Spinal cord (tissue), 4 donors: Measurements from ENCODE around the gene ARHGEF25. TPM values are rescaled to one million over a fixed set of nuclear protein-coding genes. Genes with fewer than 3 reads are reported as not detected.

ENCODE experiments used
- polyA plus RNA-seq, 2 donors: library from polyadenylated mRNA; unstranded; fragments of 120-200 nt; gene quantifications; one replicate each; pipeline ENCODE4 v1.2.1, GENCODE V29; 2013; ENCODE audit not compliant: insufficient read length in 2 of 2
- total RNA-seq, 2 donors: library from RNA; depleted of rRNA in 1 of 2; stranded (reverse); fragments of 120-200 nt in 1 of 2; fragments of >200 nt in 1 of 2; gene quantifications; one replicate each; pipeline versions ENCODE4 v1.2.3 to v1.2.4, GENCODE V29; 2013 to 2014

ARHGEF25 gene
- total and polyA plus RNA-seq, 4 donors, result 27.2 to 61.9 (median 45.1) TPM

Other genes starting within 250 kb of the ARHGEF25 start
- 10 to 100 TPM; 42.7 to 46.4 TPM for gene R3HDM2, start 180.4 kb upstream of the ARHGEF25 start, total RNA-seq
- 10 to 100 TPM; 83.9 to 98.2 TPM for gene R3HDM2, start 180.4 kb upstream of the ARHGEF25 start, polyA plus RNA-seq
- gene INHBC, start 176.7 kb upstream of the ARHGEF25 start, total RNA-seq, result not detected
- under 1 TPM; 0.13 to 0.15 TPM for gene INHBC, start 176.7 kb upstream of the ARHGEF25 start, polyA plus RNA-seq
- not detected for gene INHBE, start 156.1 kb upstream of the ARHGEF25 start, total RNA-seq
- under 1 TPM; 0.23 to 0.51 TPM for gene INHBE, start 156.1 kb upstream of the ARHGEF25 start, polyA plus RNA-seq
- gene GLI1, start 151.7 kb upstream of the ARHGEF25 start, total RNA-seq, result 1 to 10 TPM; 2.6 to 5.4 TPM
- gene GLI1, start 151.7 kb upstream of the ARHGEF25 start, polyA plus RNA-seq, result 1 to 10 TPM; 8.5 to 9.2 TPM
- 1 to 10 TPM; 4.8 to 5.6 TPM for gene ARHGAP9, start 131.6 kb upstream of the ARHGEF25 start, total RNA-seq
- 1 to 10 TPM; 5.0 to 6.5 TPM for gene ARHGAP9, start 131.6 kb upstream of the ARHGEF25 start, polyA plus RNA-seq
- 100 to 1,000 TPM in 1 of 2 donors, 10 to 100 TPM in 1; 68.6 to 115 TPM for gene MARS1, start 123.4 kb upstream of the ARHGEF25 start, total RNA-seq
- gene MARS1, start 123.4 kb upstream of the ARHGEF25 start, polyA plus RNA-seq, result 100 to 1,000 TPM; 171 to 203 TPM
- 10 to 100 TPM; 19.9 to 46.7 TPM for gene DDIT3, start 90.9 kb upstream of the ARHGEF25 start, total RNA-seq
- gene DDIT3, start 90.9 kb upstream of the ARHGEF25 start, polyA plus RNA-seq, result 10 to 100 TPM; 25.3 to 29.4 TPM
- gene MBD6, start 88.6 kb upstream of the ARHGEF25 start, total RNA-seq, result 10 to 100 TPM in 1 of 2 donors, 1 to 10 TPM in 1; 9.4 to 18.2 TPM
- gene MBD6, start 88.6 kb upstream of the ARHGEF25 start, polyA plus RNA-seq, result 10 to 100 TPM; 63.2 to 74.0 TPM
- 100 to 1,000 TPM; 125 to 162 TPM for gene DCTN2, start 64.2 kb upstream of the ARHGEF25 start, total RNA-seq
- 100 to 1,000 TPM; 232 to 246 TPM for gene DCTN2, start 64.2 kb upstream of the ARHGEF25 start, polyA plus RNA-seq
- gene KIF5A, start 61.4 kb upstream of the ARHGEF25 start, total RNA-seq, result 100 to 1,000 TPM in 1 of 2 donors, 10 to 100 TPM in 1; 34.8 to 101 TPM
- 100 to 1,000 TPM; 188 to 224 TPM for gene KIF5A, start 61.4 kb upstream of the ARHGEF25 start, polyA plus RNA-seq
- 10 to 100 TPM; 12.5 to 19.9 TPM for gene PIP4K2C, start 20.2 kb upstream of the ARHGEF25 start, total RNA-seq
- 10 to 100 TPM; 19.0 to 20.7 TPM for gene PIP4K2C, start 20.2 kb upstream of the ARHGEF25 start, polyA plus RNA-seq
- 10 to 100 TPM; 36.2 to 66.3 TPM for gene DTX3, start 6.6 kb upstream of the ARHGEF25 start, total RNA-seq
- gene DTX3, start 6.6 kb upstream of the ARHGEF25 start, polyA plus RNA-seq, result 100 to 1,000 TPM; 144 to 162 TPM
- gene B4GALNT1, start 21.8 kb downstream of the ARHGEF25 start, total RNA-seq, result 10 to 100 TPM; 11.7 to 19.7 TPM
- gene B4GALNT1, start 21.8 kb downstream of the ARHGEF25 start, polyA plus RNA-seq, result 10 to 100 TPM; 45.7 to 50.0 TPM
- gene OS9, start 82.7 kb downstream of the ARHGEF25 start, total RNA-seq, result 100 to 1,000 TPM; 140 to 261 TPM
- gene OS9, start 82.7 kb downstream of the ARHGEF25 start, polyA plus RNA-seq, result 100 to 1,000 TPM; 178 to 203 TPM
- gene AGAP2, start 127.3 kb downstream of the ARHGEF25 start, total RNA-seq, result 10 to 100 TPM; 13.0 to 27.5 TPM
- gene AGAP2, start 127.3 kb downstream of the ARHGEF25 start, polyA plus RNA-seq, result 100 to 1,000 TPM; 109 to 120 TPM
- gene TSPAN31, start 133.6 kb downstream of the ARHGEF25 start, total RNA-seq, result 10 to 100 TPM; 56.0 to 64.0 TPM
- gene TSPAN31, start 133.6 kb downstream of the ARHGEF25 start, polyA plus RNA-seq, result 10 to 100 TPM; 72.6 to 86.5 TPM
- gene CDK4, start 140.9 kb downstream of the ARHGEF25 start, total RNA-seq, result 100 to 1,000 TPM in 1 of 2 donors, 10 to 100 TPM in 1; 62.9 to 116 TPM
- 100 to 1,000 TPM; 138 to 142 TPM for gene CDK4, start 140.9 kb downstream of the ARHGEF25 start, polyA plus RNA-seq
- 10 to 100 TPM; 13.0 to 13.3 TPM for gene MARCHF9, start 143.7 kb downstream of the ARHGEF25 start, total RNA-seq
- gene MARCHF9, start 143.7 kb downstream of the ARHGEF25 start, polyA plus RNA-seq, result 10 to 100 TPM; 43.6 to 47.7 TPM
- gene CYP27B1, start 155.6 kb downstream of the ARHGEF25 start, total RNA-seq, result under 1 TPM in 1 of 2 donors, not detected in 1; 0.72 TPM
- 1 to 10 TPM; 1.4 to 1.9 TPM for gene CYP27B1, start 155.6 kb downstream of the ARHGEF25 start, polyA plus RNA-seq
- 10 to 100 TPM in 1 of 2 donors, 1 to 10 TPM in 1; 4.1 to 11.6 TPM for gene METTL1, start 160.7 kb downstream of the ARHGEF25 start, total RNA-seq
- 10 to 100 TPM; 12.7 to 17.6 TPM for gene METTL1, start 160.7 kb downstream of the ARHGEF25 start, polyA plus RNA-seq
- 1 to 10 TPM; 5.5 to 6.1 TPM for gene EEF1AKMT3, start 161.2 kb downstream of the ARHGEF25 start, total RNA-seq
- gene EEF1AKMT3, start 161.2 kb downstream of the ARHGEF25 start, polyA plus RNA-seq, result 1 to 10 TPM; 4.7 to 6.0 TPM
- gene TSFM, start 171.4 kb downstream of the ARHGEF25 start, total RNA-seq, result 10 to 100 TPM; 30.7 to 32.1 TPM
- 10 to 100 TPM; 41.0 to 46.8 TPM for gene TSFM, start 171.4 kb downstream of the ARHGEF25 start, polyA plus RNA-seq
- gene AVIL, start 207.3 kb downstream of the ARHGEF25 start, total RNA-seq, result 100 to 1,000 TPM in 1 of 2 donors, 1 to 10 TPM in 1; 8.5 to 135 TPM
- 10 to 100 TPM; 13.7 to 17.5 TPM for gene AVIL, start 207.3 kb downstream of the ARHGEF25 start, polyA plus RNA-seq
- gene CTDSP2, start 235.3 kb downstream of the ARHGEF25 start, total RNA-seq, result 100 to 1,000 TPM in 1 of 2 donors, 10 to 100 TPM in 1; 42.6 to 103 TPM
- 100 to 1,000 TPM; 101 to 111 TPM for gene CTDSP2, start 235.3 kb downstream of the ARHGEF25 start, polyA plus RNA-seq